Nephron (organoid): ENCODE results near the gene ARHGAP6.

Source experiments
- H3K27ac Mint-ChIP-seq, 3 experiments: 2 replicates each; pipeline ENCODE4 v1.8.0; 2020; ENCODE audit warnings: mixed read lengths in 3 of 3, mild to moderate bottlenecking in 2 of 3, moderate library complexity in 1 of 3
- H3K27me3 Mint-ChIP-seq: 2 replicates; pipeline ENCODE4 v1.8.0; 2021; ENCODE audit warnings: low read depth, mild to moderate bottlenecking, moderate library complexity, mixed read lengths
- H3K36me3 Mint-ChIP-seq: 2 replicates; pipeline ENCODE4 v1.8.0; 2020; ENCODE audit warnings: low read depth, mixed read lengths
- H3K4me1 Mint-ChIP-seq: 2 replicates; pipeline ENCODE4 v1.8.0; 2020; ENCODE audit warnings: mixed read lengths
- H3K4me3 Mint-ChIP-seq, 3 experiments: 2 replicates each; pipeline ENCODE4 v1.8.0; 2020; ENCODE audit warnings: mild to moderate bottlenecking in 3 of 3, mixed read lengths in 3 of 3, moderate library complexity in 2 of 3
- H3K9me3 Mint-ChIP-seq: 2 replicates; pipeline ENCODE4 v1.8.0; 2020; ENCODE audit warnings: mixed read lengths
- TF ChIP-seq, protein P1 (sequence below), 3 experiments: fragments of 200-600 bp; sonication (generic); IDR thresholded peaks; one replicate each; pipeline ENCODE4 v1.5.0; 2021; ENCODE audit warnings: antibody characterized with exemption in 3 of 3; ENCODE audit not compliant: unreplicated experiment in 3 of 3

Gene ARHGAP6

DNA sequence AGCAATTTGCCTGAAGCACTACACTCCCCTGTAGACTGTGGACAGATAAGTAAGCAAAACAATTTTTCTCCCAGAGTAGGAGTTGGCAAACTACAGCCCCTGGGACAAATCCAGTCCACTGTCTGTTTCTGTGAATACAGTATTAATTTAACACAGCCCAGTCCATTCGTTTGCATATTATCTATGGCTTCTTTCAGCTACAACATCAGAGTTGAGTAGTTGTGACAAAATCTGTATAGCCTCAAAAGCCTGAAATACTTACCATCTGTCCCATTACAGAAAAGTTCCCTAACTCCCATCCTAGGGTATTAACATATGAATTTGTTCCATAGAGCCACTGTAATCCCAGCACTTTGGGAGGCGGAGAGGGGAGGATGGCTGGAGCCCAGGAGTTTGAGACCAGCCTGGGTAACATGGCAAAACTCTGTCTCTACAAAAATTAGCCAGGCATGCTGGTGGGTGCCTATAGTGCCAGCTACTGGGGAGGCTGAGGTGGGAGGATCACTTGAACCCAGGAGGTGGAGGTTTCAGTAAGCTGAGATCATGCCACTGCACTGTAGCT, 319.5 kb downstream of the ARHGAP6 start:
- TF ChIP-seq, protein P1, sequence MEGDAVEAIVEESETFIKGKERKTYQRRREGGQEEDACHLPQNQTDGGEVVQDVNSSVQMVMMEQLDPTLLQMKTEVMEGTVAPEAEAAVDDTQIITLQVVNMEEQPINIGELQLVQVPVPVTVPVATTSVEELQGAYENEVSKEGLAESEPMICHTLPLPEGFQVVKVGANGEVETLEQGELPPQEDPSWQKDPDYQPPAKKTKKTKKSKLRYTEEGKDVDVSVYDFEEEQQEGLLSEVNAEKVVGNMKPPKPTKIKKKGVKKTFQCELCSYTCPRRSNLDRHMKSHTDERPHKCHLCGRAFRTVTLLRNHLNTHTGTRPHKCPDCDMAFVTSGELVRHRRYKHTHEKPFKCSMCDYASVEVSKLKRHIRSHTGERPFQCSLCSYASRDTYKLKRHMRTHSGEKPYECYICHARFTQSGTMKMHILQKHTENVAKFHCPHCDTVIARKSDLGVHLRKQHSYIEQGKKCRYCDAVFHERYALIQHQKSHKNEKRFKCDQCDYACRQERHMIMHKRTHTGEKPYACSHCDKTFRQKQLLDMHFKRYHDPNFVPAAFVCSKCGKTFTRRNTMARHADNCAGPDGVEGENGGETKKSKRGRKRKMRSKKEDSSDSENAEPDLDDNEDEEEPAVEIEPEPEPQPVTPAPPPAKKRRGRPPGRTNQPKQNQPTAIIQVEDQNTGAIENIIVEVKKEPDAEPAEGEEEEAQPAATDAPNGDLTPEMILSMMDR (IDR thresholded peaks at IDR 0.05; ENCODE audit: unreplicated experiment in 3 of 3) = no peak

DNA sequence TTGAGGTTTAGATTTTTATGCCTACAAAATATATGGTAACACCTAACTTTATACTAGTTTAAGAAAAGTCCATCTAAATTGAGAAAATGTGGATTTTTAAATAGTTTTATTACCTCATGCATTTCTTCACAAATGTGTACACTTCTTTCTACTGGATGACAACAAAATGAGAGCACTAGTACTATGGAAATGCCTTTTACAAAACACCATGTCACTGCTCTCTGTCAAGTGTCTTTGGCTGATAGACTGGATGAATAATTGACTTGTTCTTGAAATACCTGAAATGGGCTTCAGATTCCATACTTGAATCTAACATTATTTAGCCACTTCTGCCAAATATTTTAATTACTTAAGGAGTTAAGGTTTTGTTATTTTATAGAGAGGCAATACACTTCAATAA, 323.0 kb downstream of the ARHGAP6 start:
- TF ChIP-seq, protein P1 (IDR thresholded peaks at IDR 0.05; ENCODE audit: unreplicated experiment in 3 of 3) = no peak
- Mint-ChIP-seq H3K27me3 (peaks cover 3% of the 10 kb centered on the region), H3K27ac (no peak overlapping the region), H3K4me3 (no peak overlapping the region), H3K4me1 (peaks cover 8% of the 10 kb centered on the region), H3K36me3 (no peaks in the 10 kb centered on the region), H3K9me3 (peaks cover 2% of the 10 kb centered on the region)

More for the DNA sequence above, 319.5 kb downstream of the ARHGAP6 start:
- Mint-ChIP-seq H3K4me1 (peaks cover 8% of the 10 kb centered on the region), H3K27me3 (no peaks in the 10 kb centered on the region), H3K4me3 (no peak overlapping the region), H3K9me3 (no peaks in the 10 kb centered on the region), H3K27ac (no peak overlapping the region), H3K36me3 (no peaks in the 10 kb centered on the region)

DNA sequence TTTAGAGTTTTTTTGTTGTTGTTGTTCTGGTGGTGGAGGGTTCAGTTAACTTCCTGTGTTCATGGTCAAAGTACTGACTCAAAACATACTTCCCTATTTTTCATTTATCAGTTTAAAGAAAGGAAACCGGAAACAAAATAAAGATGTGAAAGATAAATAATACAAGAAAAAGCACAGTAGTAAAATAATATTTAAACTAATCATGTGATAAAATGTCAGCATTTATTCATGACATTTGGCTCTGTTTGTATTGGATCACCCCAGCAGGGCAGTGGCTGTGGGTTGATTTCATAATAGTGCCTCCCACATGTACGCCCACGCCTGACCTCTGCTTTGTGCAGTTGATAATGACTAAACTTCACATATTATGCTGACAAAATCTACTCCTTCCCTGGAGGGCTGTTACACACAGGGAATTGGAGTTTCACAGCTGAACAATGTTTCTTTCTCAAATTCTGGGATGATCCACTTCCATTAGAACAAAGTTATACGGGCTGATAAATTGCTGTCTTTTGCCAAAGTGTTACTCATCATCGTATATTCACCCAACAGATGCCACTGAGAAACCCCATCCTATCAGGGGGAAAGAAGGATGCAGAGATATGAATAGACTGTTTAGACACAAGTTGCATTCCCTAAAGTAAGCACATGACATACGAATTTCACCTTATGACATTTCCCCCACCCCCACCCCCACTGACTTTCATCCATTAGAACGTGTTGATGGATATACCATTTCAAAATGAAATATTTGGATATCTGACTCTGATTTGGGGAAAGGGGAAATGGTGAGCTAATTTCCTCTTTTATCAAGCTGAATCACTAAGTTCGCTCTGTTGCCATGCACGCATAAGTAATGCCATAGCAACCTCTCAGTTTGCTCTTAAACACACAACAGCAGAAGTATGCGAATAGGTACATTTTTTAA, 324.2 kb downstream of the ARHGAP6 start:
- Mint-ChIP-seq H3K27me3 (peaks cover 3% of the 10 kb centered on the region), H3K9me3 (peaks cover 2% of the 10 kb centered on the region), H3K27ac (peak overlapping the region; percentile 6 to 75 (median 28)), H3K4me3 (no peak overlapping the region), H3K36me3 (no peaks in the 10 kb centered on the region), H3K4me1 (peaks cover 8% of the 10 kb centered on the region)
- TF ChIP-seq, protein P1 (IDR thresholded peaks at IDR 0.05; ENCODE audit: unreplicated experiment in 3 of 3) = no peak

DNA sequence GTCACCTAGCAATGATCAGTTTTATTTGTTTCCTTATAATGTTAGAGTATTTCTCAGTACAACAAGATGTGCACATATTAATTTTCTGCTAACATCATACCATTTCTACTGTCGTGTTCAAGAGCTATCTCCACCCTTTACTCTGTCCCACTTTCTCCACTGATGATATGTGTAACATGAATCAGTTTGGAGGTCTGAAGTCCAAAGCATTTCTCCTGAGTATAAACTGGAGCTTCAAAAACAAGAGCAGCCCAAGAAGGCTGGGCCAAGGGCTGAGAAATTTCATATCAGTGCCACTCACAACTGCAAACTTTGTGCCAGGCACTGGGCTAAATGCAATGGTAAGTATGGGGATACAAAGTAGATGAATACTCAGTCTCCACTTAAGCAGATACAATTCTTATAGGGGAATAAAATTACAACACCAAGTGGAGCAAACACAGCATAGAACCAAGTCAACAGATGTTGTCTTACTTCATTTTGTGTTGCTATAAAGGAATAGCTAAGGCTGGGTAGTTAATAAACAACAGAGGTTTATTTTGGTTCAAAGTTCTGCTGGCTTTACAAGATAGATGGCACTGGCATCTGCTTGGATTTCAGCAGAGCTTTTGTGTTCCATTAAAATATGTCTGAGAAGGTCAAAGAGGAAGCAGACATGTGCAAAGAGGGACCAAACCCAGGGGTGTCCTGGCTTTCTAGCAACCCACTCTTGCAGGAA, 328.3 kb downstream of the ARHGAP6 start:
- no peak overlapping the region for H3K4me3 Mint-ChIP-seq

DNA sequence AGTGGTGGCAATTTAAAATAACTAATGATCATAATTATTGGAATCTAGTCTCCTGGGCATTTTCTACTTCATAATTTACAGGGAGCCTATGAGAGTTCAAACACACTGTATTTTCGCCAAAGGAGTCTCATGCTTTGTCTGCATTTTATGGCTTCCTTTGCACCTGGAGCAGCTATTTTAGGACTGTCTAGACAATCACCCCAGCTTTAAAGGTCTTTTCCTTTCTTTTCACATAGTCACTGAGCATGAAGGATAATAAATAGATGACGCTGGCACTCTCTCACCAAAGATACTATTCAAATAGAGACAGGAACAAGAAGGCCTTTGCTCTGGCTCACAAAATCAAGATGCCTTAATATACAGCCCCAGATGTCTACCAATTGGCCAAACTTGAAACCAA, 329.5 kb downstream of the ARHGAP6 start:
- peaks cover 3% of the 10 kb centered on the region for H3K27me3 Mint-ChIP-seq
- no peak overlapping the region for H3K4me3 Mint-ChIP-seq
- no peaks in the 10 kb centered on the region for H3K36me3 Mint-ChIP-seq
- H3K27ac Mint-ChIP-seq = peak overlapping the region in 2 of 3 experiments; percentile 16 to 37
- H3K9me3 Mint-ChIP-seq = peaks cover 7% of the 10 kb centered on the region
- H3K4me1 Mint-ChIP-seq = no peaks in the 10 kb centered on the region
- TF ChIP-seq, protein P1 (IDR thresholded peaks at IDR 0.05; ENCODE audit: unreplicated experiment in 3 of 3) = no peak

More for the DNA sequence above, 328.3 kb downstream of the ARHGAP6 start:
- peaks cover 3% of the 10 kb centered on the region for H3K27me3 Mint-ChIP-seq
- no peaks in the 10 kb centered on the region for H3K36me3 Mint-ChIP-seq
- peak overlapping the region in 1 of 3 experiments; percentile 59 for H3K27ac Mint-ChIP-seq
- peaks cover 7% of the 10 kb centered on the region for H3K9me3 Mint-ChIP-seq
- TF ChIP-seq, protein P1 (IDR thresholded peaks at IDR 0.05; ENCODE audit: unreplicated experiment in 3 of 3) = no peak
- peaks cover 8% of the 10 kb centered on the region for H3K4me1 Mint-ChIP-seq
